CD4-positive, alpha-beta T cell treated with Interleukin-15 for 1 hour (primary cell): Measurements from ENCODE around the gene ZFP92.
A peak's percentile ranks its signal among the peaks of the same experiment; 100 is the strongest.
"Not testable (repeated sequence)": the region's sequence is repeated elsewhere in the genome, so short reads cannot be mapped to it uniquely, and the experiment has no call there.

Source experiments
- DNase-seq: peaks from one replicate; pipeline ENCODE4 v3.0.0-alpha.2; 2020

The ZFP92 gene

GRCh38 chrX:153411255-153411987, at the start of gene ZFP92:
TSS of gene ZFP92 (plus strand) at chrX:153411472. CDS start at chrX:153418323, 6,851 bp downstream.
- peak; percentile 53 for DNase-seq

DNA sequence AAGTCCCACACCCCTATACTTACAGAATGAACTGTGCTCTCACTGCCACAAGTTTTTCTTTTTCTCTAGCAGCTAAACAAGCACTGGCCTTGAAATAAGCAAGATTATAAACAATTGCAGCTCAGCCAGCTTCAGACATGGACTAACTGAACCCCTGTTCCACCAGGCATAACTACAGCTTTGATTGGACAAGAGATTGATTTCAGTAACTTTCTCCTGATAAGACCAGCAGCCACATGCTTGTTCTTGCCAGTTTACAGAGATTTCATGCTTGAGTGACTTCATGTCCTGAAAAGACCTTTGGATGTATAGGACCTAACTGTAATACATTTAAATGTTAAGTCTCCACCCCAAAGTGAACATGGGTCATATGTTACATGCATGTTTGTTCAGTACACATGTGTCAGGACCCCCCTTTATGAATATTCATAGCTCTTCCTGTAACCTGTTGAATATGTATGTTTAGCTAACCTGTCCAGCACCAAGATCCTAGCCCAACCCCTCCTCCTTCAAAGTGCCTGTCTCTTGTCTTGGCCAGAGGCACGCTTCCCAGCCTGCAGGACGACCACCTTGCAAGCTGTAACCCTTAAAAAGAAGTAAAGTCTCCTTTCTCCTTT, 49.4 kb upstream of the ZFP92 start:
- no peak for DNase-seq

DNA sequence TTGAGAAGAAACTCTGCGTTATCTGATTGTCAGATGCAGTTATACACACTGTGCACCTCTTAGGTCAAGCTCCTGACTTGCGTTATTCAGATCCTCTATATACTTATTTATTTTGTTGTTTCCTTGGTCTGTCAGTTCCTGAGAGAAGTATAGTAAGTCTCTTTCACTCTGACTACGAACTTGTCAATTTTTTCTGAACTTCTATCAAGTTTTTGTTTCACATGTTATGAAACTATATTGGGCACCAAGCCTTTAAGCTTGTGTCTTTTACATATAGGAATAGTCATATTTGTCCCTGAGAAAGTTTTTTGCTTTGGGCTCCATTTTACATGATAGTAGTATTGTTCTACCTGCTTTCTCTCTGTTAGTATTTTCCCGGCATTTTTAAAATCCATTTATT, 45.6 kb upstream of the ZFP92 start:
- DNase-seq = no peak

DNA sequence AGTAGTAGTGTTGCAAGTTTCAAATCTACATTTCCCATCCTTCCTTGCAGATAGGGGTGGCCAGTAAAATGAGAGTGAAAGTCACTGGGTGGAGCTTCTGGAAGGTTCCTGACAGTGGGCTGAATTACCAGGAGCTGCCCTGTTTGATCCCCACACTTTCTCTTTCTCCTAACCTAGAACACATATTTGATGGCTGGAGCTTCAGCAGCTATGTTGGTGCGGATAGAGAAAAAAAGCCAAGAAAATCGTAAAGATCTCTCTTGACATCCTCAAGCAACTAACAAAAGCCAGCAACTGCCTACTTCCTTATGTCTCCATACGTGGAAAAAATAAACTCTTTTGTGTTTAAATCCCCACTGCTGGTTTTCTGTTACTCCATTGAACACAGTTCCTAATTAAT, 45.2 kb upstream of the ZFP92 start:
- DNase-seq = no peak

GRCh38 chrX:153366878-153367538, 44.3 kb upstream of the ZFP92 start:
- DNase-seq = no peak

- no peak for DNase-seq
These were observed 40.8 kb upstream of the ZFP92 start for GRCh38 chrX:153370293-153371055.

DNA sequence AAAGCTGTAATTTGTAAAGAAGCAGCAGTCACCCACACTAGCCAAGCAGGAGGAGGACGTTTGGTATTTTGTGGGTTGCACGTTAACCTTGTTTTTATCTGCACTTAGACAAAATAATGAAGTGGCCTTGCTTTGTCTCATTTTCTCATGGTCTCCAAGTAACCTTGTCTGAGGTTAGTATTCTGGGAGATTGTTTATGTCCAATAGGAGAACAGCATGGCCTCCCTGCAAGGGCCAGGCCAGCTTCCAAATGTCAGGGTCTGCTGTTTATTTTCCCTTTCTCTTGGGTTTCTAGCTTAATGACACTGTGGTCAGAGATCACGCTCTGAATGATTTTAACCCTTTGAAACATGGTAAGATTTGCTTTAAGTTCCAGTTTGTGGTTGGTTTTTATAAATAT, 40.0 kb upstream of the ZFP92 start:
- no peak for DNase-seq

DNA sequence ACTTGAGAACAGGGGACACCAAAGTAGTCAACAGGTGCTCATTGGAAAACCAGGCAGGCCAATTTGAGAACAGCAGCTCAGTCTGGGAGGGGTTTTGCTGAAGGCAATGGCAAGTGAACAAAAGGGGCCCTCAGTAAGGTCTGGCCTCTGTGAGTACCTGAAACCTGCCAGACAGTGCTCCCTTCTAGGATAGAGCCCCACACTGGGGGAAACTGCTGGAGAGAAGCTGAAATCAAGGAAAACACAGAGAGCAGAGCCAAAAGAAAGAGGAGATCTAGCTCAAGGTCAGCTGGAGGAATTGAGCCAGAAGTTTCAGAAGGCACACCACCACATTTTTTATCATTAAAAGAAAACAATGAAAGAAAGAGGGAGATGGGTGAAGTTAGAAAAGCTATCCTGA, 38.3 kb upstream of the ZFP92 start:
- no peak for DNase-seq

GRCh38 chrX:153374426-153374825, 36.8 kb upstream of the ZFP92 start:
- DNase-seq = no peak

GRCh38 chrX:153375571-153375970, 35.7 kb upstream of the ZFP92 start:
- no peak for DNase-seq

DNA sequence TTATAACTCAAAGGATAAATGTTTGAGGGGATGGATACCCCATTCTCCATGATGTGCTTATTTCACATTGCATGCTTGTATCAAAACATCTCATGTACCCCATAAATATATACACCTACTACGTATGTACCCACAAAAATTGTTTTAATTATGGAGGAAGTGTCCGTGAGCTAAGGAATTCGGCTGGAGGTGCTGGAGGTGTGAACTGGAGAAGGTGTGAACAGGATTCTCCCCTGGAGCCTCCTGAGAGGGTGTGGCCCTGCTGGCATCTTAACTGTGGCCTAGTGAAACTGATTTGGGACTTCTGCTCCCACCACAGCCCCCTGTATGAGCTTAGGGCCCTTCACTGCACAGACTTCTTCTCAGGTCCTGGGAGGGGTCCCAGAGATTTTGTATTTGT, 33.5 kb upstream of the ZFP92 start:
- DNase-seq = no peak

GRCh38 chrX:153378607-153379006, 32.7 kb upstream of the ZFP92 start:
- DNase-seq = no peak

- DNase-seq = no peak
These were observed 31.8 kb upstream of the ZFP92 start for GRCh38 chrX:153379508-153379907.

GRCh38 chrX:153379971-153380581, 31.2 kb upstream of the ZFP92 start:
- no peak for DNase-seq

DNA sequence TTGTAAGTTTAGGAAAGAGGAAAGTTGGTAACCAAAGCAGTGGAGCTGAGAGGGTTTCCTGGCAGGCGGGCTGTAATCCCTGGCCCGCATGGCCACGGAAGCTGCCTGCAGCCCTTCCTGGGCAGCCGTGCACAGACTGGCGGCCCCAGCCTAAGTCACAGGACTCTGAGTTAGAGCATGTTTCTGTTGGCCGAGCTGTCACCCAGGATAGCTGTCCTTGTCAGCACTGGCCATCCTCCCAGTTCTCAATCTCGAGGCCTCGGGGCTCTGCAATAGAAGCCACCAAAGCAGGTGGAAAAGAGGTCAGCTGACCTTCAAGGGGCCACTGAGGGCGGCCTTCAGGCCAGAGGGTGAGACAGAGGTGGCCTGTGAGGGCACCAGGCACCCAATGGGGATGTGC, 30.6 kb upstream of the ZFP92 start:
- no peak for DNase-seq

DNA sequence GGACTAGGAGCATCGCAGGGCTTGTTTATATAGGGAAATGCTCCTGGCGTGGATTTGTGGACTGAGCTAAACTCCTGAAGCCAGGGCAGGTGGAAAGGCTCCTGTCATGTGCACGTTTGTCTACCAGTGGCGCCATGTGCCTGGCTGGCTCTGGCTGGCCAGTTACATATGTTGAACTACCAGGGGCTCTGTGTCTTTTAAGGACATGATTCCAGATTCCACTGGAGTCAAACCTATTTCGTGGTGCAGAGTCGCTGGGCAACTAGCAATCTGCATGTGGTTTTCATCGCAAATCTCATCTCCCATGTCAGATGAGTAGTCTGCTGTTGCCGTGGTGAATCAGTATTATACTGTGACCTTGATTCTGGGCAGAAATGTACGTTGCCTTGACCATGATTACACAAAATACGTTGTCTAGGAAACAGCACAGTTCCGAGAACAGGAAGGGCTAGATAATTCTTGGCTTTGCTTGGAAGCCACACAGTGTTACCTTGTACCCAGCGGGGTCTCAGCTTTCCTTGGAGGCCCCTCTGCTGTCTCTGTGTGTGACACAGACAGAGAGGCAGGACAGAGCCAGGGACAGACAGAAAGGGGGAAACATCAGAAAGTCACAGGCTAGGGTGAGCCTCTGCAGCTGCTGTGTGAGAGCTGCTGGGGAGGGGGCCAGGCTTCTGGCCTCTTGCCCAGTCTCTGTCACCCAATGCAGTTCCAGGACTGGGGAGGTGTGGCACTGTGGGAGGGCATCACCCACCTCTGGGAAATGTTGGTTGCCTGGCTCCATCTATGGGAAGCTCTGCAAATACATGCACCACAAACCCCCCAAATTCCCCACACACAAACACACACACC, 29.4 kb upstream of the ZFP92 start:
- peak; percentile 27 for DNase-seq

GRCh38 chrX:153382563-153383482, 28.4 kb upstream of the ZFP92 start:
- DNase-seq = no peak

- DNase-seq = no peak
These were observed 26.9 kb upstream of the ZFP92 start for GRCh38 chrX:153384390-153384789.

DNA sequence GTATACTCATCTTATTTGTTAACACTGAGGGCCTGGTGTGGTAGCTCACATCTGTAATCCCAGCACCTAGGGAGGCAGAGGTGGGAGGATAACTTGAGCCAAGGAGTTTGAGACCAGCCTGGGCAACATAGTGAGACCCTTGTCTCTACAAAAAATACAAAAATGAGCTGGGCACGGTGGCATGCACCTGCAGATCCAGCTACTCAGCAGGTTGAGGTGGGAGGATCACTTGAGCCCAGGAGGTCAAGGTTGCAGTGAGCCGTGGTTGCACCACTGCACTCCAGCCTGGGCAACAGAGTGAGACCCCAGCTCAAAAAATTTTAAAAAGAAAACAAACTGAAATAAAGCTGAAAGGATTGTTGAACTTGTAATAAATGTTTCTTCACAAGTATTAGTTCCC, 26.3 kb upstream of the ZFP92 start:
- DNase-seq = not testable (repeated sequence)

- DNase-seq = no peak
These were observed 25.2 kb upstream of the ZFP92 start for GRCh38 chrX:153386097-153386496.

- DNase-seq = no peak
These were observed 23.9 kb upstream of the ZFP92 start for GRCh38 chrX:153387345-153387744.
